Body of pancreas (tissue), 4 donors: ENCODE data around the gene RAB20. TPM values are rescaled to one million over a fixed set of nuclear protein-coding genes. Genes with fewer than 3 reads are reported as not detected.

Experiments used
- ATAC-seq: fragments of 150-250 bp; one replicate; pipeline ENCODE4 v1.9.1; 2016
- DNase-seq, 4 donors: peaks; one replicate each; pipeline ENCODE4 v3.0.0-alpha.2; 2019
- H3K27ac ChIP-seq, 4 donors: fragments of 200-600 bp; sonication (generic); 1 replicate in 3 of 4; 2 replicates in 1 of 4; pipeline versions ENCODE4 v1.5.1 to v1.6.1; 2016 to 2019; ENCODE audit warnings: mild to moderate bottlenecking in 1 of 4, mixed read lengths in 1 of 4, moderate library complexity in 1 of 4
- H3K27me3 ChIP-seq, 2 donors: fragments of 200-600 bp; sonication (generic); one replicate each; pipeline ENCODE4 v1.6.0; 2016; ENCODE audit warnings: mild to moderate bottlenecking in 1 of 2
- H3K36me3 ChIP-seq, 2 donors: fragments of 200-600 bp; sonication (generic); replicated peaks in 1 of 2; 2 replicates each; pipeline ENCODE4 v1.5.1; 2016; ENCODE audit warnings: low read depth in 2 of 2; ENCODE audit not compliant: insufficient read depth in 1 of 2
- H3K4me1 ChIP-seq: fragments of 200-600 bp; sonication (generic); one replicate; pipeline ENCODE4 v1.6.0; 2016
- H3K4me3 ChIP-seq, 2 donors: fragments of 200-600 bp; sonication (generic); 1 replicate in 1 of 2; 2 replicates in 1 of 2; pipeline ENCODE4 v1.5.1; 2016 to 2019
- H3K9me3 ChIP-seq, 3 donors: fragments of 200-600 bp; sonication (generic); 1 replicate in 2 of 3; 2 replicates in 1 of 3; pipeline ENCODE4 v1.5.1; 2016
- CTCF ChIP-seq, 7 experiments: fragments of 450-650 bp in 4 of 7; fragments of 200-600 bp in 3 of 7; sonication (generic) in 3 of 7; IDR thresholded peaks; one replicate each; pipeline ENCODE4 v1.5.1; 2016 to 2019; ENCODE audit warnings: antibody characterized with exemption in 7 of 7
- POLR2A ChIP-seq, 3 donors: fragments of 450-650 bp; IDR thresholded peaks; one replicate each; pipeline ENCODE4 v1.6.1; 2016; ENCODE audit warnings: antibody characterized with exemption in 3 of 3, mild to moderate bottlenecking in 2 of 3
- WGBS, 2 donors: methylation state at CpG; one replicate each; pipeline ENCODE4 v1.1.5; 2017; 5-methylcytosine and 5-hydroxymethylcytosine counted together
- intact Hi-C: fragments of 100-400 bp; cut with DNase I; formaldehyde crosslinking; loops from one replicate; pipeline ENCODE4 v1.15.1; 2023
- total RNA-seq, 2 donors: library from RNA; depleted of rRNA; stranded (reverse); fragments of >200 nt; gene quantifications; one replicate each; pipeline ENCODE4 v1.1.0, GENCODE V29; 2016

The RAB20 gene
- total RNA-seq, 2 donors from 2014 or later: 23.1 to 35.5 TPM

- Histone ChIP-seq H3K27me3 (no peaks in the 10 kb centered on the region), H3K4me1 (peaks cover 94% of the 10 kb centered on the region), H3K4me3 (no peak overlapping the region), H3K9me3 (no peaks in the 10 kb centered on the region), H3K27ac (peak overlapping the region; percentile 77 to 98 (median 90)), H3K36me3 (no peaks in the 10 kb centered on the region)
- 67 to 75% methylated on average over 9 to 14 of the region's 16 CpGs for WGBS, 2 donors
- intact Hi-C loops: no loop called here
- ATAC-seq (no peak), DNase-seq (no peak)
- TF ChIP-seq CTCF (IDR thresholded peaks at IDR 0.05): no peak
- TF ChIP-seq POLR2A (IDR thresholded peaks at IDR 0.05): no peak
Measured at GRCh38 chr13:110554946-110555345, 6.6 kb downstream of the RAB20 start.

- ATAC-seq: no peak
- 52 to 53% methylated on average over 7 to 8 of the region's 8 CpGs for WGBS, 2 donors
- peaks cover 93% of the 10 kb centered on the region for H3K4me1 ChIP-seq
Measured at GRCh38 chr13:110554227-110554836, 7.2 kb downstream of the RAB20 start.

DNA sequence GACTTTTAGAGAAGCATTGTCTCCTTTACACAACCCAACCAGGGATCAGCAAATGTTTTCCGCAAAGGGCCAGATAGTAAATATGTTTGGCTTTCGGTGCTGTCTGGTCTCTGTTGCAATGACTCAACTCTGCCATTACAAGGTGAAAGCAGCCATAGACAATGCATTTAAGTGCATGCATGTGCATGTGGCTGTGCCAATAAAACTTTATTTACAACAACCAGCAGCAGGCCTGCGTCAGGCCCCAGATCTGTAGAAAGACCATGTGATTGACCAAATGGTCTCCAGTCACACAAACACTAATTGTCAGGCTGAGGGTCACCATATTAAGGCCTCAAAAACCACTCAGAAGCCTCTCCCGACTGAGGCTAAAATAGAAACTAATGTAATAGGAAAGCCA, 8.1 kb downstream of the RAB20 start:
- no peaks in the 10 kb centered on the region for H3K9me3 ChIP-seq
- no peak overlapping the region for H3K4me3 ChIP-seq
- DNase-seq (no peak), ATAC-seq (no peak)
- no peaks in the 10 kb centered on the region for H3K36me3 ChIP-seq
- intact Hi-C loops: no loop called here
- H3K27me3 ChIP-seq: no peaks in the 10 kb centered on the region
- peaks cover 93% of the 10 kb centered on the region for H3K4me1 ChIP-seq
- no peak for TF ChIP-seq CTCF (IDR thresholded peaks at IDR 0.05)
- no peak for TF ChIP-seq POLR2A (IDR thresholded peaks at IDR 0.05)
- H3K27ac ChIP-seq: peak overlapping the region; percentile 50 to 98 (median 72)
- 72 to 73% methylated on average over 4 of the region's 4 CpGs for WGBS, 2 donors

More at GRCh38 chr13:110554227-110554836, 7.2 kb downstream of the RAB20 start:
- Histone ChIP-seq H3K9me3 (no peaks in the 10 kb centered on the region), H3K4me3 (no peak overlapping the region), H3K27me3 (no peaks in the 10 kb centered on the region), H3K27ac (peak overlapping the region; percentile 58 to 98 (median 90)), H3K36me3 (no peaks in the 10 kb centered on the region)
- no peak for TF ChIP-seq POLR2A (IDR thresholded peaks at IDR 0.05)
- no peak for TF ChIP-seq CTCF (IDR thresholded peaks at IDR 0.05)
- intact Hi-C loops: no loop called here
- no peak for DNase-seq

- intact Hi-C loops: no loop called here
- peak overlapping the region; percentile 50 to 98 (median 72) for H3K27ac ChIP-seq
- no peak for ATAC-seq
- no peaks in the 10 kb centered on the region for H3K27me3 ChIP-seq
- H3K9me3 ChIP-seq: no peaks in the 10 kb centered on the region
- H3K36me3 ChIP-seq: no peaks in the 10 kb centered on the region
- 83% methylated on average over 9 of the region's 9 CpGs for WGBS, 2 donors
- no peak overlapping the region for H3K4me3 ChIP-seq
- H3K4me1 ChIP-seq: peaks cover 93% of the 10 kb centered on the region
- DNase-seq: no peak
- TF ChIP-seq CTCF (IDR thresholded peaks at IDR 0.05): no peak
Measured at GRCh38 chr13:110552767-110553166, 8.8 kb downstream of the RAB20 start.

DNA sequence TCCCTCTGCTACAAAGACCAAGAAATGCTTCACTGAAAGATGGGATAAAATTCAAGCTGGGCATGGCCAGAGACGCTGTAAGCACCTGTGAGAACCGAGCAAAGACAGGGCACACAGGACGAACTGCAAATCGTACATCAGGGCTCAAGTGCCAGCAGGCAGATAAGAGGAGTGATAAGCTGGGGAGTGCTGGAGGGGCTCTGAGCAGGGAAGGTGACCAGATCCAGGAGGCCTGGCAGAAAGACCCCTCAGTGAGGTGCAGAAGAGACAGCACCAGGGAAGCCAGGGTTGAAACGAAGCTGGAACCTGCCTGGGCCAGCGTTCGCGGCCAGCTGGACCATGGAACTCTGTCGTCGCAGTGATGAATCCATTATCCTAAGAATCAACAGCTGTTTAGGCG, 10.2 kb downstream of the RAB20 start:
- DNase-seq (no peak), ATAC-seq (no peak)
- 31 to 38% methylated on average over 11 of the region's 11 CpGs for WGBS, 2 donors
- H3K27me3 ChIP-seq: no peaks in the 10 kb centered on the region
- intact Hi-C loops: no loop called here
- H3K9me3 ChIP-seq: no peaks in the 10 kb centered on the region
- peak overlapping the region in 3 of 4 donors; percentile 66 to 70 (median 69) for H3K27ac ChIP-seq
- H3K36me3 ChIP-seq: no peaks in the 10 kb centered on the region
- peaks cover 93% of the 10 kb centered on the region for H3K4me1 ChIP-seq
- TF ChIP-seq CTCF (IDR thresholded peaks at IDR 0.05) (no peak), POLR2A (IDR thresholded peaks at IDR 0.05) (no peak)
- H3K4me3 ChIP-seq: no peak overlapping the region
